Measurements from ENCODE around the gene TSPAN10. TPM values are rescaled to one million over a fixed set of nuclear protein-coding genes. Genes with fewer than 3 reads are reported as not detected.

The TSPAN10 gene
- total RNA-seq, 2 experiments from 2014 or later, result 0.17 TPM; not detected in 1

DNA sequence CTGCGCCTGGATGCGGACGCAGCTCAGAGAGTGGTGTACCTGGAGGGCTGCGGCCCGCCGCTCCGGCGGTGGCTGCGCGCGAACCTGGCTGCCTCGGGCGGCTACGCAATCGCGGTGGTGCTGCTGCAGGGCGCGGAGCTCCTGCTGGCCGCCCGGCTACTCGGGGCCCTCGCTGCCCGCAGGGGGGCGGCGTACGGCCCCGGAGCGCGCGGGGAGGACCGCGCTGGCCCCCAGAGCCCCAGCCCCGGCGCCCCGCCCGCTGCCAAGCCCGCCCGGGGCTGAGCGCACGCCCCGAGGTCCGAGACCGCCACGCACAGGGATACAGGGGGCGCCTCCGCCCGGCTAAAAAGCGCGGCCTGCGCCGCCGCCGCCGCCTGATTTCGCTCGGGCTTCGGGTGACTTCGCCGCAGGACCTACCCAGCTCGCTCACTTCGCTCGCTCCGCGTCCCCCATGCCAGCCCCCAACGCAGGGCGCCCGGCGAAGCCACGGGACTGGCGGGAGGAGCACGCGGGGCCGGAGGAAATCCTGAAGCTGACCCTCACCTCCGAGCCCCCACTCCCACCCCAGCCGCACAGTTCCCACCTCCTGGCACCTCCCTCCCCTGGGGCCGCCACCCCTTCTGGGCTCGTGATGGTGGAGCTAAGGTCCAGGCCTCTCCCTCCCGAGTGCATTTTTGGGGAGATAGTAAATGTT lies 11.2 kb downstream of the TSPAN10 start:
- TF ChIP-seq CTCF (IDR thresholded peaks at IDR 0.05), result no peak
- no peak overlapping the region for H3K27ac Mint-ChIP-seq
- CTCF ChIA-PET, result no interaction called here

GRCh38 chr17:81648707-81649085 lies 11.7 kb downstream of the TSPAN10 start:
- H3K27ac Mint-ChIP-seq, result no peak overlapping the region
- no peak for DNase-seq
- no peaks in the 10 kb centered on the region for H3K36me3 Mint-ChIP-seq (ENCODE audit: low read depth)
- no peak overlapping the region for H3K4me3 Mint-ChIP-seq
- TF ChIP-seq CTCF (IDR thresholded peaks at IDR 0.05), result no peak
- no peaks in the 10 kb centered on the region for H3K9me3 Mint-ChIP-seq
- H3K4me1 ChIP-seq (ENCODE audit: insufficient read depth, low read length), result peaks cover 10% of the 10 kb centered on the region
- no peaks in the 10 kb centered on the region for H3K36me3 ChIP-seq (ENCODE audit: insufficient read depth, low read length)
- H3K4me3 ChIP-seq (ENCODE audit: low read length), result no peak overlapping the region
- no peak for ATAC-seq (ENCODE audit: poor library complexity)
- peaks cover 35% of the 10 kb centered on the region for H3K27me3 Mint-ChIP-seq
- H3K27me3 ChIP-seq (ENCODE audit: control insufficient read depth in 1 of 2, insufficient read depth in 2 of 2, low read length in 2 of 2), result peaks cover 22 to 27% of the 10 kb centered on the region in 2 experiments
- CTCF ChIA-PET, result no interaction called here
- no peak overlapping the region for H3K27ac ChIP-seq (ENCODE audit: low read depth in 1 of 2, low read length in 2 of 2)
- POLR2A ChIA-PET, result interaction anchor here (0.7 kb wide), 1 partner anchor 26 kb away, joined by 3 read pairs; no protein-coding TSS in a partner anchor
- intact Hi-C loops (cut with DNase I, micrococcal nuclease), result no loop called here
- peaks cover 6% of the 10 kb centered on the region for H3K4me1 Mint-ChIP-seq (ENCODE audit: low read depth)
- H3K9me3 ChIP-seq (ENCODE audit: control insufficient read depth in 1 of 2, insufficient read depth in 1 of 2, low read length in 2 of 2), result peaks cover 0 to 15% of the 10 kb centered on the region in 2 experiments

More for the DNA sequence above, 11.2 kb downstream of the TSPAN10 start:
- ATAC-seq (ENCODE audit: poor library complexity) (no peak), DNase-seq (no peak)
- Mint-ChIP-seq H3K4me3 (no peak overlapping the region), H3K4me1 (ENCODE audit: low read depth) (peaks cover under 1% of the 10 kb centered on the region), H3K36me3 (ENCODE audit: low read depth) (no peaks in the 10 kb centered on the region), H3K9me3 (no peaks in the 10 kb centered on the region), H3K27me3 (peaks cover 29% of the 10 kb centered on the region)
- H3K27ac ChIP-seq (ENCODE audit: low read depth in 1 of 2, low read length in 2 of 2), result no peak overlapping the region
- peaks cover 22 to 27% of the 10 kb centered on the region in 2 experiments for H3K27me3 ChIP-seq (ENCODE audit: control insufficient read depth in 1 of 2, insufficient read depth in 2 of 2, low read length in 2 of 2)
- H3K4me3 ChIP-seq (ENCODE audit: low read length), result no peak overlapping the region
- H3K4me1 ChIP-seq (ENCODE audit: insufficient read depth, low read length), result peaks cover 5% of the 10 kb centered on the region
- no peaks in the 10 kb centered on the region for H3K36me3 ChIP-seq (ENCODE audit: insufficient read depth, low read length)
- intact Hi-C loops (cut with DNase I, micrococcal nuclease), result no loop called here
- peaks cover 0 to 15% of the 10 kb centered on the region in 2 experiments for H3K9me3 ChIP-seq (ENCODE audit: control insufficient read depth in 1 of 2, insufficient read depth in 1 of 2, low read length in 2 of 2)
- POLR2A ChIA-PET, result no interaction called here

- no peak overlapping the region for H3K27ac Mint-ChIP-seq
- H3K4me1 ChIP-seq (ENCODE audit: insufficient read depth, low read length), result peaks cover 15% of the 10 kb centered on the region
- ChIA-PET CTCF (no interaction called here), POLR2A (no interaction called here)
- ATAC-seq (ENCODE audit: poor library complexity) (no peak), DNase-seq (no peak)
- H3K36me3 Mint-ChIP-seq (ENCODE audit: low read depth), result no peaks in the 10 kb centered on the region
- no peak overlapping the region for H3K4me3 ChIP-seq (ENCODE audit: low read length)
- H3K4me3 Mint-ChIP-seq, result no peak overlapping the region
- H3K27me3 ChIP-seq (ENCODE audit: control insufficient read depth in 1 of 2, insufficient read depth in 2 of 2, low read length in 2 of 2), result peaks cover 22 to 27% of the 10 kb centered on the region in 2 experiments
- peaks cover 0 to 15% of the 10 kb centered on the region in 2 experiments for H3K9me3 ChIP-seq (ENCODE audit: control insufficient read depth in 1 of 2, insufficient read depth in 1 of 2, low read length in 2 of 2)
- no peaks in the 10 kb centered on the region for H3K9me3 Mint-ChIP-seq
- H3K27ac ChIP-seq (ENCODE audit: low read depth in 1 of 2, low read length in 2 of 2), result no peak overlapping the region
- no peaks in the 10 kb centered on the region for H3K36me3 ChIP-seq (ENCODE audit: insufficient read depth, low read length)
- peaks cover 8% of the 10 kb centered on the region for H3K4me1 Mint-ChIP-seq (ENCODE audit: low read depth)
- peaks cover 35% of the 10 kb centered on the region for H3K27me3 Mint-ChIP-seq
- TF ChIP-seq CTCF (IDR thresholded peaks at IDR 0.05), result no peak
- intact Hi-C loops (cut with DNase I, micrococcal nuclease), result no loop called here
Observed at GRCh38 chr17:81650951-81651350, 14.0 kb downstream of the TSPAN10 start.
